GM21526 (cell line): ENCODE data around the gene FOXD1.
"Not testable (repeated sequence)": the region's sequence is repeated elsewhere in the genome, so short reads cannot be mapped to it uniquely, and the experiment has no call there.

Experiments used
- ATAC-seq: cut with Tn5 transposase; IDR thresholded peaks from one replicate; pipeline ENCODE4 v1.9.1; 2021; ENCODE audit warnings: moderate library complexity; ENCODE audit not compliant: unreplicated experiment, low FRiP score

FOXD1 gene

DNA sequence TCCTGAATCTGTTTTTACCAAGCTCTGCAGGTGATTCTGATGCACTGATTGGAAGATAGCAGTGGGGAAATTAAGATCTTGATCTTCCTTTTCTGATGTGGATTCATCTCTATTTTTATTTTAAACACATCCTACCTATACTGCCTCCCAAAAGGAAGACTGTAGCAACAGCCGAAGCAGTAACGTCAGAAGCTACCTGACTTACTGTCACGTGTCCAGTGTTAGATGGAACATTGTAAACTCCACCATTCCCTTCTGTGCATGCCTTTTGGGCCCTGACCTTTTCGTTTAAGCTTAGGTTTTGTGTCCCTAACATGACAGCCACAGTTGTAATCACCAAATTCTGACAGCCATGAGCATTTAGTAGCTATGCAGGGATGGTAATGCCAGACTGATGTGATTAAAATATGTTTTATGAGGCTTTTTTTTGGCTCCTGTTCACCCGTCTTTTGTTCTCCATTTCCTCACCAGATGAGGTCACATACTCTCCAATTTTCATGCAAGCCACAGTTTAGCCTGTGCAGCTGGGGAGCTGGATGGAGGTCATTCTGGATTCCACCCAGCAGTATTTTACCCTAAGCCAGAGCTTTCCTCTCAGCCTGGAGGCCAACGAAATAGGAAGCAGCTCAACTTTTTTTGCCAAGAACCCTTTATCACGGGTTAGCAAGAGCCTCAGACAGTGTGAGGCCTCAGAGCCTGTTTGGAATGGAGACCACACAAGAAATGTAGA, 15.6 kb upstream of the FOXD1 start:
- ATAC-seq = no peak

DNA sequence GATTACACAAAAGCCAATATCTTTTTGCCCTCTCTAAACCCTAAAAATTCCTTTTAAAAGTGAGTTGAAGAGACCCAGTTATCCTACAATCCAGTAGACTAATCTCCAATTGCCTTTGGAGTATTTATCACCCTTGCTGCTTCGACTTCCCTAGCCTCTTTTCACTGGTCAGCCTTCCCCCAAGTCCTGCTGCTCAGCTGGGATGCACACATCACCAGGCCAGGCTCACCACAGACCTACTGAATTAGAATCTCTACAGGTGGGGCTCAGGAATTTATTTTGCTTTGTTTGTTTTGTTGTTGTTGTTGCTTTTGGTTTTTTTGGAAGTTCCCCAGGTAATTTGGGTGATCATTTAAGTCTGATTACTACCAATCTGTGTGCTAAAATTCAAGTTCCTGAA, 11.6 kb upstream of the FOXD1 start:
- no peak for ATAC-seq

DNA sequence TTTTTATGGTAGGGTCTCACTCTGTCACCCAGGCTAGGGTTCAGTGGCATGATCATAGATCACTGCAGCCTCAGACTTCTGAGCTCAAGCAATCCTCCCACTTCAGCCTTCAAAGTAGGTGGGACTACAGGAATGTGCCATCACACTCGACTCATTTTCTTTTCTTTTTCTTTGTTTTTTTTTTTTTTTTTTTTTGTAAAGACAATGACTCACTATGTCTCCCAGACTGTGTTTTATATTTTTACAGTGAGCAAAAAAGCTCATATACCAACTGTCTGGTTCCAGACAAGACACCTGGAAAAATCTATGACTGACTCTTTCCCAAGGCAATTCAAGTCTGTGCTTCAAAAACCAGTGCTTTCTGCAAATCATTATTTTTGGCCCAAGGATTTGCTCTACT, 10.8 kb upstream of the FOXD1 start:
- no peak for ATAC-seq

DNA sequence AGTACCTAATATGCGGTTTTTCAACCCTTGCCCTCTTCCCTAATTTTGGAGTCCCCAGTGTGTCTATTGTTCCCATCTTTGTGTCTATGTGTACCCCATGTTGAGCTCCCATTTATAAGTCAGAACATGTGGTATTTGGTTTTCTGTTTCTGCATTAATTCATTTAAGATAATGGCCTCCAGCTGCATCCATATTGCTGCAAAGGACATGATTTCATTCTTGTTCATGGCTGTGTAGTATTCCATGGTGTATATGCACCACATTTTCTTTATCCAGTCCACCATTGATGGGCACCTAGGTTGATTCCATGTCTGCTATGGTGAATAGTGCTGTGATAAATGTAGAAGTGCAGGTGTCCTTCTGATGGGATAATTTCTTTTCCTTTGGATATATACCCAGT, 7.9 kb upstream of the FOXD1 start:
- not testable (repeated sequence) for ATAC-seq

DNA sequence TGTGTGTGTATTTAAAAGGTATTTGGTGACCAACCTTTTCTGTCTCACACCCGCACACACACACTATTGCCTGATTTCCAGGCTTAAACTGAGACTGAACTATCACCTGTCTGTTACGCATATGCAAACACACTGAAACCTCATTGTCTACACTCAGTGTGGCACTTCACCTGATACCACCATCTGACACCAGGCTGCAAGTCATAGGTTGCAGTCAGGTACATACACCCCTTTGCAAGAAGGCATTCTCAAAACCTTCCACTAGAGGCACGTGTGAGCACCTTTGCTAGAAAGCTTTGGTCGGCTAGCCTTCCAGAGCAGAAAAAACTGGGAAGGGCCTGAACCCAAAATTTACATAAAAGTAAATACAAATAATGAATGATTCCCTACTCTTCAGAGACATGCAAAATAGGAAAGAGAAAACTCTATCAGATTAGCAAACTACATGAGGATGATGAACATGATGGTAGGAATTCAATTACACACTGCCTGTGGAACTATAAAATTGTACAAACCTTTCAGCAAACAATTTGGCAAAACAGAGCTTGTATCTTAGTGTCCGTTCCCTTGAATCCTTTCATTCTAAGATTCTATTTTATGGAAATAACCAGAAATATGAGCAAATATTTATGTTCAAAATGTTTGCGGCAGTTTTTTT, 5.9 kb upstream of the FOXD1 start:
- peak; percentile 75 for ATAC-seq

DNA sequence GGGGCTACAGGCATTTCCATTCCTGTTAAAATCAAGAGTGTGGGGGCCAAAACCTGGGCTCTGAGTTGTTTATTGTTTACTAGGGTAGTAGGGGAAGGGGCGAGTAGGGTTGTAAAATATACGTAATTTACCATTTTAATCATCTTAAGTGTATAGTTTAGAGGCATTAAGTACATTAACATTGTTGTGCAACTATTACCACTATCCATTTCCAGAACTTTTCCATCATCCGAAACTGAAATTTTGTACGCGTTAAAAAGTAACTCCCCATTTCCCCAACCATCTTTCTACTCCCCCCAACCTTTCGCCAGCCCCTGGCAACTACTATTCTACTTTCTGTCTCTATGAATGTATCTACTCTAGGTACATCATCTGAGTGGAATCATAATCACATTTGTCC, 3.6 kb upstream of the FOXD1 start:
- no peak for ATAC-seq

DNA sequence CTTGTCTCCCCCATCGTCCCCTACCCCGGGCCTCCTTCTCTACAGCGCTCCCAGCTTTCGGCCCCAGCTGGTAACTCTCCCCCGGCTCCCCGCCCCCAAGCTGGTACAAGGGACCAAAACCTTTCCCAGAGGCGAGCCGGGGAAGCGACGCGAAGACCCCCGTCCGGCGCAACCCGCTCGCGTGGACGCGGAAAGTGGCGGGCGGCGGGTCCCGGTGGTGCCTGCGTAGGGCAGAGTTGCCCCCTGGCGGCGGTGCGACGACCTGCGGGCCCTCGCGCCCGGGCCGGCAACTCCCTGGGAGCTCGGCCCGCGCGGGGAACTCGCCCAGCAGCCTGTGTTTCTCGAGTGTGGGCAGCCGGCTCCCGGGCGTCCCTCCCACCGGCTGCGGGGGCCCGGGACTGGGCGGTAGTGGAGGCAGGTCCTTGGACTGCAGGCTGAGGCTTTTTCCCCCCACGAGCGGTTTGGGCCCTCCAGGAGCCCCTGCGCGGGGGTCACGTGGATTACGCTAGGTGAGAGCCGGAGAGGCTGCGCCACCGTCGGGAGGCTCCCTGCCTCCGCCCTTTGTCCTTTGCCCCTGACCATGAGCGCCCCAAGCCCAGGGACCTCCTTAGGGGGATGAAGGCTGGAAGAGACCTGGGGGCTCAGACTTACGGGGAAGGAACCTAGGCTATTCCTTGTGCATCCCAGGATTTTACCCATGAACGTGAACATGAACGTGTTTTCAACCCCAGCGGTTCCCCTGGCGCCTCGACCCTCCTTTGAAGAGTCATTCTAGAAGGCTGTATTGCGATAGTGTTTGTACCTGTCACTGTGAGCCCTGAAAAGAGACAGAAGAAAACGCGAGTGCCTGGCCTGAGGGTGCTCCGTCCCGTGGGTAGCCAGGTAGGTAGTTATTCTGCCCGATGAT, 2.9 kb upstream of the FOXD1 start:
- ATAC-seq = no peak

DNA sequence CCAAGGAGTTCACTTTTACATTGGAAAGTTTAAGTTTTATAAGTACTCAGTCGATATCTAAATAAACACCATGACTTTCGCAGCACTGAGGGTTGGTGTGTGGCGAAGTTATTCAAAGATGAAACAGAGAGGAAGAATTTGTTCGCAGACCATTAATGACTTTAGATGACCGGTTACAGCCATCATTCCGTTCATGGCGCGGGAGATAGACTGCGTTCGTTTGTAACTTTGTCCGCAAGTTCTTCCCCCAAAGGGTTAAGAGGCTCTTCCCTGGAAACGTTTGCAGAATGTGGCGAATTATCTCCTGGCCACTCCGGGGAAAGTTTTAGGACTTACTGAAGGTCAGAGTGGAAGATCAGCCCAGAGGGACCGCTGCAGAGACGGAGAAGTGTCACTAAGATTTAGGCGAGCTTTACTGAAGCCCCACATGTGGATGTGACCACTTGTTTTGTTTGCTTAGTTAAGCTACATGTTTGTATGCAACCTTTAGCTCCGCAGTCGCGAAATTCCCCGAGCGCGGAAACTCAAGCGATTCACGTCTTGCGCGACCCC, 2.2 kb upstream of the FOXD1 start:
- ATAC-seq = no peak

DNA sequence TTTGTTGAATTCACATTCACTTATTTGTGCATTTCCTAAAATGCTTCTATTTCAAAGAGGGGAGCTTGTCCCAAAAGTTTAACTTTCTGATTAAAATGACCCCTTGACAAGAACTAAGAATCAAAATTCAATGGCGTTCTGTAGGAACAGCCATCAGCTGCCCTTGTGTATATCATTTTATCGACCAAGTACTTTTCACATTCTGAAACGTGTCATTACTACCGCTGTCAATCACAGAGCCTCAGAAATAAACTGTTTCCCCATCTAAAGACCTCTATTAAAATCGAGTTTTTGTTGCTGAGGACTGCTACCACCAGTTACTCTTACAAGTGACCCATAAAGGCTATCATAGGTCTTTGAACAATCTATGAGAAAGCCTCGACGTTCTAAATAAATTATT, 1.6 kb upstream of the FOXD1 start:
- no peak for ATAC-seq

DNA sequence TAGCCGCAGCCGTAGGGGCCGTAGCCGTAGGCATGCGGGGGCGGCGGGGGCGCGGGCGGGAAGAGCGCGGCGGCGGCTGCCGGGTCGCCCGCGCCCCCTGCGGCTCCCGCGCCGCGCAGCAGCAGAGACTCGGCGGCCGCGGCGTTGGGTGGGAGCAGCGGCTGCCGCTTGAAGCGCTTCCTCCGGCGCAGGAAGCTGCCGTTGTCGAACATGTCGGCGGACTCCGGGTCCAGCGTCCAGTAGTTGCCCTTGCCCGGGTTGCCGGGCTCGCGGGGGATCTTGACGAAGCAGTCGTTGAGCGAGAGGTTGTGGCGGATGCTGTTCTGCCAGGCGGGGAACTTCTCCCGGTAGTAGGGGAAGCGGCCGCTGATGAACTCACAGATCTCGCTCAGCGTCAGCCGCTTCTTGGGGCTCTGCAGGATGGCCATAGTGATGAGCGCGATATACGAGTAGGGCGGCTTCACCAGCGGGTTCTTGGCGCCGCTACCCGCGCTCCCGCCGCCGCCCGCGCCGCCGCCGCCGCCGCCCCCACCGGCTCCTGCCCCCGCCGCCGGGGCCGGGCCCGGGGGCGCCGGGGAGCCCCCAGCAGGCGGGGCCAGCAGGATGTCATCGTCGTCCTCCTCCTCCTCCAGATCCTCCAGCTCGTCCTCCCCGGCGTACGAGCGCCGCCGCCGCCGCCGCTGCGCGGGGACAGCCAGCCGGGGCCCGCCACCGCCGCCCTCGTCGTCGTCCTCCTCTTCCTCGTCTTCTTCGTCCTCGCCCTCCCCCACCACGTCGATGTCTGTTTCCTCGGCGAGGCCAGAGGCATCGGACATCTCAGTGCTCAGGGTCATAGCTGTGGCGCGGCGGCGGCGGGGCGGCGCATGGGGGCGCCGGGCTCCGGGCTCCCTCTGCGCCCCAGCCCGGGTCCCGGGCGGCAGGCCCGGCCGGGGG, 781 bp downstream of the FOXD1 start:
- ATAC-seq = no peak

DNA sequence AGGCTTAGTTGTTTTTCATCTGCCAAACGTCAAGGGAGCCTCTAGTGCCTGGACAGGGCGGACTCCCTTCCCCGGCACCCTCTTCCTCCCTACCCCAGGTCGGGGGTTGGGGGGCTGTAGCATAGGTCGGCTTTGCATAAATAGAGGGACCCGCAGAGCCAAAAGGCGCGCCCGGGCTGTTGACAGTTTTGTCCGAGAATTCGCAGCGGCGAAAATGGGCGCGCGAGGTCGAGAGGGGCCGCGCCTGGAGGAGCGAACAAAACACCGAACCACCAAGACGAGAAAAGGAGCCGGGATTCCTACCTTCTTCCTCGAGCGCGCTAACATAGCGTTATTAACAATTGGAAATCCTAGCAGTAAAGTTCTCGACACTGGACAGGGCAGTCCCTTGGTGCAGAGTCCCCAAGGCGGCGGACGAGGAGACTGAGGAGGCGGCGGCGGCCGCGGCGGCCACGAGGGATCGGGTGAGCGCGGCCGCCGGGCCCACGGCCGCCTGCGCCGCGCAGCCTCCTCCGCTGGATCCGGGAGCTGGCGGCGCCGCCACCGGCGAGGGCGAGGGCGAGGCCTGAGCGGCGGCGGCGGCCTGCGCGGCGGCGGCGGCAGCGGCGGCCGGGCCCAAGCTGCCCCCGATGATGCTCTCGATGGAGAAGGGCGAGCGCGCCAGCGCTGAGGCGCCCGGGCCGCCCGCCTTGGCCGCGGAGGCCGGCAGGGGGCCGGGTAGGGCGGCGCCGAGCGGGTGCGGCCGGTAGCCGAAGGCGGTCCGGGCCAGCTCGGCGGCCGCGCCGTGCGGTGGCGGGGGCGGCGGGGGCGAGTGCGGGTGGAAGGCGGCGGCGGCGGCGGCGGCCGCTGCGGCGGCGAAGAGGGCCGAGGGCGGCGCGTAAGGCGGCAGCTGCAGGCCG, 1.7 kb downstream of the FOXD1 start:
- no peak for ATAC-seq

DNA sequence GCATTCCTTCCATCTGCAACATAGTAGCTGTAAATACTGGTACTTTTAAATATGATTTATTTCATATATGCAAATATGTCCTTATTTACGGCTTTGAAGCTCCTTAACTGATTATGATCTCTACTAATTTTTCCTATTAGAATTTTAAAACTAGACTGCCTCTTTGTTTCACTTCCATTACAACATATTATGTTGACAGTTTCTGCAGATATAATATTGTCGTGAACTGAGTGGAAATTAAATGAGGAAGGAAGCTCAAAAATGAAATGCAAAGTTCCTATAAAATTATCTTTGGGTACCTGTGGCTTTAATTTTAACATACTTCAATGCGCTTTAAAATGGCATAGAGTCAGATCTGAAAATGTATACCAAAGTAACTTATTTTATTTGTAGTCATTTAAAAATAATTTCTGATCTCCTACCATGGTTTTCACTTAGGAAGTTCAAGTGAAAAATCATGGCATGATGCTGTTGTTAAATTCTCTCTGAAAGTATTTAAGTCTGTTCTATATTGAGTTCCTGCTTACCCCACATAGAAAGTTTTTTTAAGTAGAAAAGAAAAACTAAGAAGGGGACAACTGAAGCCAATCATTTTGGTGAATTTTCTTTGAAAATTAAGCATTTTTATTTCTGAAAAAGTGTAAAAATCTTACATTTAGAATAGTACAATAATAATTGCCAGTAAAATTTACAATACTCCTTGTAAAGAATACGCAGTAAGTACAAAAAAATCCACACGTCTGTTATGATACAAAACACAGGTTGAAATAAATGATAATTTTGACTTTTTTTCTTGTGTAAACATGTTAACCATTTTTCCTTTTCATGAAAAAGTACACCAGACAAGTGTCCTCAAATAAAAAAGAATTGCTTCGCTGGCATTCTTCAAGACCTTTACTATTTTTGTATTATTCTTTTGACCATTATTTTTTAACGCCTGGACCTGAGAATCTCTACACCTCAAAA, 2.6 kb downstream of the FOXD1 start:
- no peak for ATAC-seq

DNA sequence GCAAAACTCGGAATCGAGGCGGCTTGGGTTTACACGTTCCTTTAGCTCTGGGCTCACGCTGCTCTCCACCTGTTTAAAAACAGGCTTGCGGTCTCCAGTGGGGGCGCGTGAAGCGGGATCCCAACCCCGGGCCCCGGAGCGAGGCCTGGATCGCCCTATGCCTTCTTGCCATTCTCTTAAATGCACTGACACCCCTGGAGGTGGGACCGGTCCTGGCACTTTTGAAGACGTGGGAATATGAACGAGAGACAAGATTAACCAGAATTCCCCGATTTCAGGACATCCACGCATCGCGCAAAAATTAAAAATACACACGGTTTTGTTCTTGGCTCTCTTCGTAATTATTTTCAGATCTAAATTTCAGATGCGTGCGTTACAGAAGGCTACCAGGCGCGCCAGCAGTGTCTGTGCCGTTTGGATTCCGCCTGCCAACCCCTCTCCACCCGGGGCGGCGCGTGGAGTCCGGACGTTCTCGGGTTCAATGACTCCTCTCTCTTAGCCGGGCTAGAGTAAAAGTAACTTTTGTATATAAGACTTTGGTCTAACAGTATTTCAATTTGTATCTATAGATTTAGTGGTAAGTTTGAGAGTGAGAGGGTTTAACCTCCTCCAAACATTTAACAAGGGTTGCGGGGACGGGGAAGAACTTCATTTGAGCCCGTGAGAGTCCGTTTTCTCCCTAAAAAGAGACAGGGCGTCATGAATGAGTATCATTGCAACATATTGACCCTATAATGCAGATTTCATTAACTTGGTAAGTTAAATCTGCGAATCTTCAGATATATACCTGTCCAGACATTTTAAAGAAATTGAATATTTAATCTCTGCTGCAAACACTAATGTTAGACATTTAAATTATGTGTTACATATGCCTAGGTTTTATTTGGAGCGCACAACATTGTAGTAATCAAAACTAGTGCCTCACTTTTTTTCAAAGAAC, 3.8 kb downstream of the FOXD1 start:
- ATAC-seq = no peak

DNA sequence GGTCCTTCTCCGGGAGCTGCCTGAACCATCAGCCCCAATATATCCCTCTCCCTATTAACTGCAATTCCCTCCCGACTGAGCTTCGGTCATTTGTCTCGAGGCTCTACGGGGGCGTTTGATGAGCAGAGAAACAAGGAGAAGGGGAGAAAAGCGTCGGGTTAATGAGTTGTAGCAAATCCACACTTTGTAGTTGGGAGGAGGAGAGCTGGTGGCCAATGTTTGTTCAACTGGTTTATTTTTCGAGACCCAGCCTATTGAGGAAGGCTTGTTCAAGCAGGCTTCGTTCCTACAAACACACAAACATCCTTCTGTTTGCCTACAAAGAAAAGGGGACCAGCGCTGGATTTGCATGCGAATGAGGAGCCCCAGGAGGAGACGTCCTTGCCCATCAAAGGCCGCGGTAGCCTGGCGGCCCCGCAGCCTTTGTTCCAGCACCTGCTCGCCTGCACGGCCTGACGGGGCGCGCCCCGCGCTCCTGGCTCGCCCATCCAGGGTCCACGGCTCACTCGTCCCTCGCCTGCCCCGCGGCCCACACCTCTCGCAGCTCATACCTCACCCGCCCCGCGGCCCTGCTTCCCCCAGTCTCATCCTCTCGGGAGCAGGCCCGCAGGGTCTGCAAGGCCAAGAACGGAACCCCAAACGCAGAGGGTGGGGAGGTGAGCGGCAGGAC, 4.6 kb downstream of the FOXD1 start:
- no peak for ATAC-seq

DNA sequence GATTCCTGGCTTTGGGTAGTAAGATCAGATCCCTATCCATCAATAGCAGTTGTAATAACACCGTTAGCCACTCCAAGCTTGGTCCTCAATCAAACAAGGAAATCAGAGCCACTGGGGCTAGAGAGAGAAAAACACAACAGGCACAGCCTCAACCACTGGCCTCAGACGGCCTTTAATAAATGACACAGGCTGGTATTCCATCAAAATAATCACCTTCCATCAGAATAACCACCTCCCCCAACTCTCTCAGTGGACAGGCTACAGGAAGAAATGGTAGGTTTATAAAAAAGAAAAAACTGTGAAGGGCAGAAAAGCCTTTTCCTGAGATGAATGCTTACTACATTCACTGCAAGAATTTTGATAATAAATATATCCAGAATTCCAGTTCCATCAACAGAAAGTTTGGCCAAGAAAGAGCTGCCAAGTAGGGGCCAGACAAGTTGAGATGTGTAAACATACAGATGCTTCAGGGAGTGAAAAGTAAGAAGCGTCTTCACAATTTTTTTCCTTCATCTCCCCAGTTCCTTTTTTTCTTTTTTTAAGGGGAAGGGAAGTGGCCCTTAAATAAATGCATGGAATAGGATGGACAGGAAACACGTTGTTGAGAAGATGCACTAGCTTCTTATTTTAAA, 5.5 kb downstream of the FOXD1 start:
- no peak for ATAC-seq
